Measurements from ENCODE around the gene TSTD2.

Gene TSTD2

GRCh38 chr9:97651646-97652045 lies 18.5 kb upstream of the TSTD2 start:
- TF ChIP-seq CTCF (IDR thresholded peaks at IDR 0.05; ENCODE audit: control insufficient read depth, extremely low read depth, insufficient read depth) = no peak
- DNase-seq (ENCODE audit: low read depth) = no peak
- H3K4me3 ChIP-seq (ENCODE audit: low read depth, low read length) = no peak overlapping the region

GRCh38 chr9:97647996-97648395 lies 14.8 kb upstream of the TSTD2 start:
- TF ChIP-seq CTCF (IDR thresholded peaks at IDR 0.05; ENCODE audit: control insufficient read depth, extremely low read depth, insufficient read depth) = no peak
- DNase-seq (ENCODE audit: low read depth) = no peak

GRCh38 chr9:97645720-97646119 lies 12.6 kb upstream of the TSTD2 start:
- TF ChIP-seq CTCF (IDR thresholded peaks at IDR 0.05; ENCODE audit: control insufficient read depth, extremely low read depth, insufficient read depth) = no peak

More at GRCh38 chr9:97647996-97648395, 14.8 kb upstream of the TSTD2 start:
- no peak overlapping the region for H3K4me3 ChIP-seq (ENCODE audit: low read depth, low read length)

GRCh38 chr9:97640325-97640724 lies 7.2 kb upstream of the TSTD2 start:
- H3K4me3 ChIP-seq (ENCODE audit: low read depth, low read length) = no peak overlapping the region
- DNase-seq (ENCODE audit: low read depth) = peak; percentile 45
- TF ChIP-seq CTCF (IDR thresholded peaks at IDR 0.05; ENCODE audit: control insufficient read depth, extremely low read depth, insufficient read depth) = no peak

More at GRCh38 chr9:97645720-97646119, 12.6 kb upstream of the TSTD2 start:
- DNase-seq (ENCODE audit: low read depth) = peak; percentile 48
- no peak overlapping the region for H3K4me3 ChIP-seq (ENCODE audit: low read depth, low read length)

GRCh38 chr9:97638666-97639065 lies 5.5 kb upstream of the TSTD2 start:
- DNase-seq (ENCODE audit: low read depth) = no peak
- TF ChIP-seq CTCF (IDR thresholded peaks at IDR 0.05; ENCODE audit: control insufficient read depth, extremely low read depth, insufficient read depth) = no peak
- no peak overlapping the region for H3K4me3 ChIP-seq (ENCODE audit: low read depth, low read length)

- H3K4me3 ChIP-seq (ENCODE audit: low read depth, low read length) = no peak overlapping the region
Measured at GRCh38 chr9:97636903-97637302, 3.7 kb upstream of the TSTD2 start.

More at GRCh38 chr9:97636903-97637302, 3.7 kb upstream of the TSTD2 start:
- no peak for TF ChIP-seq CTCF (IDR thresholded peaks at IDR 0.05; ENCODE audit: control insufficient read depth, extremely low read depth, insufficient read depth)
- no peak for DNase-seq (ENCODE audit: low read depth)

Measured in LNCaP clone FGC (cell line).